ENCODE measurements around the gene IL1RAPL1.

Gene IL1RAPL1

DNA sequence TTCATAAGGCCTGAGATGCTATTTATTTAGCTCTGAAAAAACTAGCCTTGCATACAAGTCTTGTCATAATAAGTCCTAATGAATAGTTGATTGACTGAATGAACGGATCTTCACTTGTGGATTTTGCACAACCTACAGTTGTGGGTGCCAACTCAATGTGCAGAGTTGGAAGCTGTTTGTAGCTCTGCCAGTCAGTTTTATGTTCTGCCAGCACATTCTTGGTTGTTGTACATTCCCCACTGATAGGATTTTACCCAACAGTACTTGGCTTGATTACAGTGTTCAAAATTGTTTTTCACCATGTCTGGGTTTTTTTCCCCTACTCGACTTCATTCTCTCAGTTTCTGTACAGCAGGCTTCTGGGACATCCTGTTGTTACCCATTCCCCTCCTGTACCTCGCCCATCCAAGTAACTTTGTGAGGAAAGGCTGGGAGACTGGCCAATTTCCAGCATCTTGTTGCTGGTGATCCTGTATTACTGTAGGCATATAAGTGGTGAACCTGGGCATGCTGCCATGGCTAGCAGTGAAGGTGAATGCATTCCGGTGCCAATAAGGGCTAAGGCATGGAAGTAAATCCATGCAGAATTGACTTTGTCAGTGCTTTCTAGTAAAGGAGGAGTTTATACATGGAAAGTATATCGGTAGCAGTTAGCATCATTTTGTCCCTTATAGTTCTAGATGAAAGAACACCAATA lies 22.8 kb downstream of the IL1RAPL1 start:
- no peak for ATAC-seq
- TF ChIP-seq CSDC2 (CRISPR knock-in tag; IDR thresholded peaks at IDR 0.05) (no peak), ISL1 (CRISPR knock-in tag; IDR thresholded peaks at IDR 0.05) (no peak), BACH2 (CRISPR knock-in tag; IDR thresholded peaks at IDR 0.05; ENCODE audit: borderline replicate concordance) (no peak), ZNF70 (CRISPR knock-in tag; IDR thresholded peaks at IDR 0.05) (no peak), ZFP30 (CRISPR knock-in tag; IDR thresholded peaks at IDR 0.05) (no peak)
- TF ChIP-seq, protein P1, sequence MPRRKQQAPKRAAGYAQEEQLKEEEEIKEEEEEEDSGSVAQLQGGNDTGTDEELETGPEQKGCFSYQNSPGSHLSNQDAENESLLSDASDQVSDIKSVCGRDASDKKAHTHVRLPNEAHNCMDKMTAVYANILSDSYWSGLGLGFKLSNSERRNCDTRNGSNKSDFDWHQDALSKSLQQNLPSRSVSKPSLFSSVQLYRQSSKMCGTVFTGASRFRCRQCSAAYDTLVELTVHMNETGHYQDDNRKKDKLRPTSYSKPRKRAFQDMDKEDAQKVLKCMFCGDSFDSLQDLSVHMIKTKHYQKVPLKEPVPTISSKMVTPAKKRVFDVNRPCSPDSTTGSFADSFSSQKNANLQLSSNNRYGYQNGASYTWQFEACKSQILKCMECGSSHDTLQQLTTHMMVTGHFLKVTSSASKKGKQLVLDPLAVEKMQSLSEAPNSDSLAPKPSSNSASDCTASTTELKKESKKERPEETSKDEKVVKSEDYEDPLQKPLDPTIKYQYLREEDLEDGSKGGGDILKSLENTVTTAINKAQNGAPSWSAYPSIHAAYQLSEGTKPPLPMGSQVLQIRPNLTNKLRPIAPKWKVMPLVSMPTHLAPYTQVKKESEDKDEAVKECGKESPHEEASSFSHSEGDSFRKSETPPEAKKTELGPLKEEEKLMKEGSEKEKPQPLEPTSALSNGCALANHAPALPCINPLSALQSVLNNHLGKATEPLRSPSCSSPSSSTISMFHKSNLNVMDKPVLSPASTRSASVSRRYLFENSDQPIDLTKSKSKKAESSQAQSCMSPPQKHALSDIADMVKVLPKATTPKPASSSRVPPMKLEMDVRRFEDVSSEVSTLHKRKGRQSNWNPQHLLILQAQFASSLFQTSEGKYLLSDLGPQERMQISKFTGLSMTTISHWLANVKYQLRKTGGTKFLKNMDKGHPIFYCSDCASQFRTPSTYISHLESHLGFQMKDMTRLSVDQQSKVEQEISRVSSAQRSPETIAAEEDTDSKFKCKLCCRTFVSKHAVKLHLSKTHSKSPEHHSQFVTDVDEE (CRISPR knock-in tag; IDR thresholded peaks at IDR 0.05) = no peak

DNA sequence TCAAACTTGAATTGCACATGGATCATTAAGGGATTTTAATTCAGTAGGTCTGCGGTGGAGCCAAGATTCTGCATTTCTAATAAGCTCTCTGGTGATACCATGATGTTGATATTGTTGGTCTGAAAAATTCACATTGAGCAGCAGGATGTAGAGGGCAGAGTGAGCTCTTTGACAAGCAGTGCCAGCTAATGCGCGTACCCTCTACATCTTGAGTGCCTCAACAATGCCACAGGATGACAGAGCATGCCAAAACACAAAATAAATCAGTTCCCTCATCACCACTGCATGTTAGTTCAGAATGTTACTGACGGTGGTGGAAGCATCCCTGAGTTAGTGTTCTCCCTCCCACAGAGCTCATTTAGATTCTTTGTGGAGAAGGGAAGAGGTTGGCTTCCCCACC lies 23.5 kb downstream of the IL1RAPL1 start:
- TF ChIP-seq ESRRG (CRISPR knock-in tag; IDR thresholded peaks at IDR 0.05) (no peak), ARNTL (CRISPR knock-in tag; IDR thresholded peaks at IDR 0.05; ENCODE audit: borderline replicate concordance, low read depth) (no peak), CSDC2 (CRISPR knock-in tag; IDR thresholded peaks at IDR 0.05) (no peak), ZFP30 (CRISPR knock-in tag; IDR thresholded peaks at IDR 0.05) (no peak), TCF4 (CRISPR knock-in tag; IDR thresholded peaks at IDR 0.05; ENCODE audit: borderline replicate concordance) (no peak)
- TF ChIP-seq, protein P2, sequence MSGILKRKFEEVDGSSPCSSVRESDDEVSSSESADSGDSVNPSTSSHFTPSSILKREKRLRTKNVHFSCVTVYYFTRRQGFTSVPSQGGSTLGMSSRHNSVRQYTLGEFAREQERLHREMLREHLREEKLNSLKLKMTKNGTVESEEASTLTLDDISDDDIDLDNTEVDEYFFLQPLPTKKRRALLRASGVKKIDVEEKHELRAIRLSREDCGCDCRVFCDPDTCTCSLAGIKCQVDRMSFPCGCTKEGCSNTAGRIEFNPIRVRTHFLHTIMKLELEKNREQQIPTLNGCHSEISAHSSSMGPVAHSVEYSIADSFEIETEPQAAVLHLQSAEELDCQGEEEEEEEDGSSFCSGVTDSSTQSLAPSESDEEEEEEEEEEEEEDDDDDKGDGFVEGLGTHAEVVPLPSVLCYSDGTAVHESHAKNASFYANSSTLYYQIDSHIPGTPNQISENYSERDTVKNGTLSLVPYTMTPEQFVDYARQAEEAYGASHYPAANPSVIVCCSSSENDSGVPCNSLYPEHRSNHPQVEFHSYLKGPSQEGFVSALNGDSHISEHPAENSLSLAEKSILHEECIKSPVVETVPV (CRISPR knock-in tag; IDR thresholded peaks at IDR 0.05) = no peak
- TF ChIP-seq, protein P3, sequence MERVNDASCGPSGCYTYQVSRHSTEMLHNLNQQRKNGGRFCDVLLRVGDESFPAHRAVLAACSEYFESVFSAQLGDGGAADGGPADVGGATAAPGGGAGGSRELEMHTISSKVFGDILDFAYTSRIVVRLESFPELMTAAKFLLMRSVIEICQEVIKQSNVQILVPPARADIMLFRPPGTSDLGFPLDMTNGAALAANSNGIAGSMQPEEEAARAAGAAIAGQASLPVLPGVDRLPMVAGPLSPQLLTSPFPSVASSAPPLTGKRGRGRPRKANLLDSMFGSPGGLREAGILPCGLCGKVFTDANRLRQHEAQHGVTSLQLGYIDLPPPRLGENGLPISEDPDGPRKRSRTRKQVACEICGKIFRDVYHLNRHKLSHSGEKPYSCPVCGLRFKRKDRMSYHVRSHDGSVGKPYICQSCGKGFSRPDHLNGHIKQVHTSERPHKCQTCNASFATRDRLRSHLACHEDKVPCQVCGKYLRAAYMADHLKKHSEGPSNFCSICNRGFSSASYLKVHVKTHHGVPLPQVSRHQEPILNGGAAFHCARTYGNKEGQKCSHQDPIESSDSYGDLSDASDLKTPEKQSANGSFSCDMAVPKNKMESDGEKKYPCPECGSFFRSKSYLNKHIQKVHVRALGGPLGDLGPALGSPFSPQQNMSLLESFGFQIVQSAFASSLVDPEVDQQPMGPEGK (CRISPR knock-in tag; IDR thresholded peaks at IDR 0.05; ENCODE audit: borderline replicate concordance) = no peak
- ATAC-seq = no peak

DNA sequence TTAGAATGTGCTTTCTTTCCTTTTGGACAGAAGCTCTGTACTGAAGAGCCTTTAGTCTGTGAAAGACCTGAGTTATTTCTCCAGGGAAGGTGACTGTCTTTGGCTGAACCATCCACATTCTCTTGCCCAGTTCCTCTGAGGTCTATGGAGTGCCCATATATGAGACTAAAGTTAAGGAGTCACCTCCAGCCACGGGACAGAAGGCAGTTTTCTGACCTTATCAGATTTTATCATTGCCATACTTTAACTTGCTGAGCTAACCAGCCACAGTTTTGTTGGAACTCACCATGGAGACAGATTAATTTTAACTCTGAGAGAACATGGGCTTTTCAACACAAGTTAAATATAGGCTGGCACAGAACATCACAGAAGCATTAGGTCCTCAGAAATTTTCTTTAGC lies 26.3 kb downstream of the IL1RAPL1 start:
- no peak for ATAC-seq
- TF ChIP-seq ZFP3 (CRISPR knock-in tag; IDR thresholded peaks at IDR 0.05) = no peak

DNA sequence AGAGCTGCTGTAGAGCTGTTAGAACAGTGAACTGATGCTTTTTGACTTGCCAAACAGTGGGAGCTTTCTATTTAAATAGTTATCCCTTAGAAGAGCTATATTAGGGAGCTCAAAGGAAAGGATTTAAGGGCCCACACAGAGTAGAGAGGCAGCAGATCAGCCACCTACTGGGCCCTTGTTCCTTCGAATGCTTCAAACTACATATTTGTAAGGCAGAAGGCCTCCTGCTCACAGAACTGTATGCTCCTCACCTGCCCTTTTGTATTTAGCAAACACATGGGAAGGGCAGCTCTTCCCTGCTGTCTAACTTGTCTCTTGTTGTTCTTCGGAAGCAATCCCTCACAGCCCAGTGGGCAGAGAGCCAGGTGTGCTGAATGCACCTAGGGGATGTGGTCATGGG lies 38.0 kb downstream of the IL1RAPL1 start:
- TF ChIP-seq BACH2 (CRISPR knock-in tag; IDR thresholded peaks at IDR 0.05; ENCODE audit: borderline replicate concordance) = no peak
- TF ChIP-seq ZFP30 (CRISPR knock-in tag; IDR thresholded peaks at IDR 0.05) = no peak
- no peak for TF ChIP-seq ZFP3 (CRISPR knock-in tag; IDR thresholded peaks at IDR 0.05)
- TF ChIP-seq ESRRG (CRISPR knock-in tag; IDR thresholded peaks at IDR 0.05) = no peak
- TF ChIP-seq, protein P3 (CRISPR knock-in tag; IDR thresholded peaks at IDR 0.05; ENCODE audit: borderline replicate concordance) = no peak
- no peak for TF ChIP-seq ISL1 (CRISPR knock-in tag; IDR thresholded peaks at IDR 0.05)
- TF ChIP-seq TCF4 (CRISPR knock-in tag; IDR thresholded peaks at IDR 0.05; ENCODE audit: borderline replicate concordance) = no peak
- no peak for TF ChIP-seq CSDC2 (CRISPR knock-in tag; IDR thresholded peaks at IDR 0.05)
- TF ChIP-seq, protein P1 (CRISPR knock-in tag; IDR thresholded peaks at IDR 0.05) = no peak
- TF ChIP-seq, protein P4, sequence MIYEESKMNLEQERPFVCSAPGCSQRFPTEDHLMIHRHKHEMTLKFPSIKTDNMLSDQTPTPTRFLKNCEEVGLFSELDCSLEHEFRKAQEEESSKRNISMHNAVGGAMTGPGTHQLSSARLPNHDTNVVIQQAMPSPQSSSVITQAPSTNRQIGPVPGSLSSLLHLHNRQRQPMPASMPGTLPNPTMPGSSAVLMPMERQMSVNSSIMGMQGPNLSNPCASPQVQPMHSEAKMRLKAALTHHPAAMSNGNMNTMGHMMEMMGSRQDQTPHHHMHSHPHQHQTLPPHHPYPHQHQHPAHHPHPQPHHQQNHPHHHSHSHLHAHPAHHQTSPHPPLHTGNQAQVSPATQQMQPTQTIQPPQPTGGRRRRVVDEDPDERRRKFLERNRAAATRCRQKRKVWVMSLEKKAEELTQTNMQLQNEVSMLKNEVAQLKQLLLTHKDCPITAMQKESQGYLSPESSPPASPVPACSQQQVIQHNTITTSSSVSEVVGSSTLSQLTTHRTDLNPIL (CRISPR knock-in tag; IDR thresholded peaks at IDR 0.05; ENCODE audit: low read depth) = no peak
- no peak for TF ChIP-seq GLIS3 (CRISPR knock-in tag; IDR thresholded peaks at IDR 0.05)
- TF ChIP-seq ZNF70 (CRISPR knock-in tag; IDR thresholded peaks at IDR 0.05) = no peak
- TF ChIP-seq, protein P2 (CRISPR knock-in tag; IDR thresholded peaks at IDR 0.05) = no peak
- no peak for TF ChIP-seq SNAI2 (CRISPR knock-in tag; IDR thresholded peaks at IDR 0.05)
- no peak for TF ChIP-seq OSR1 (CRISPR knock-in tag; IDR thresholded peaks at IDR 0.05)
- no peak for ATAC-seq

Measured in SK-N-SH treated with all-trans-retinoic acid at 6 μM for 48 hours (cell line).